ENCODE measurements around the gene FGFR3. TPM values are rescaled to one million over a fixed set of nuclear protein-coding genes. Genes with fewer than 3 reads are reported as not detected.

The FGFR3 gene
- total and polyA plus RNA-seq, 10 of the 15 experiments (the other 5 are each of a cell fraction or from before 2014, with no cell fraction given): 0.05 to 0.33 (median 0.18) TPM; not detected in 6

DNA sequence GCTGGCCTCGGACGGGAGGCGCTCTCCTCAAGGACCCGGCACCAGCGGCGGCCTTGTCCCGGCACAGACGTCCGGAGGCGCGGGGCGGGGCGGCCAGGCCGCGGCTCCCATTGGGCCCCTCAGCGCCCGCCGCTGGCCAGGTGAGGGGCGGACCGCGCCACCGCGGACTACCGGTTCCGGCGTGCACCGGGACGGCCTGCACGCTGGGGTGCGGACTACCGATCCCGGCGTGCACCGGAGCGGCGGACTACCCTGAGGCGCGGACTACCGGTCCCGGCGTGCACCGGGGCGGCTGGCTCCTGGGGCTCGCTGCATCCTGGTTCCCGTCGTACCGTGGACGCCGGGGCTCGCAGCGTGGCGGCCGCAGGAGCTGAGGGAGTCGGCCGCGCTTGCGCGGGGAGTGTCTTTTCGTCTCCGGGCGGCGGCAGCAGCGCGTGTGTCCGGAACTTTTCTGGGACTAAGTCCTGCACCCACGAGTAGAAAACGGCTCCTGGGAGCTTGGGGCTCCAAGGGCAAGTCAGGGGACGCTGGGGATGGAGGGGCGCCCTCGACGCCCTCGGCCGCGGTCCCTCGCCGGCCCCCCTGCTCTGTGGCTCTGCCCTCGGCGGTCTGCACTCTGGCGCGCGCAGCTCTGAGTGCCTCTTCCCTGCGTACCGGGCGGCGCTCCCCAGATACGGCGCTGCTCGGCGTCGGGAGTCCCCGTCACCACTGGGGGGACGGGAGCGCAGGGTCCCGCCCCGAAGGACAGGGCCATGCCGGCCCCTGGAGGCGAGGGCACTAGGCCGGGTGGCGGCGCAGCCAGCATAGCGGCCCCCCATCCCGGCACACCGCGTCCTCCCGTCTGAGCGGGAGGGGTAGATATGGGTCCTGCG lies 63.2 kb downstream of the FGFR3 start, which contains the start of gene LETM1 (continued):
- TF ChIP-seq CREB1 (IDR thresholded peaks at IDR 0.05; ENCODE audit: low read depth) (peak; percentile 76), EGR1 (IDR thresholded peaks at IDR 0.05; ENCODE audit: borderline replicate concordance in 1 of 2, low read depth in 2 of 2, low read length in 2 of 2) (no peak), STAT1 (conservative IDR thresholded peaks at IDR 0.05) (no peak), CHD1 (IDR thresholded peaks at IDR 0.05; ENCODE audit: low read depth, low read length) (no peak), IKZF1 (conservative IDR thresholded peaks at IDR 0.05) (peak; percentile 100), KAT2A (conservative IDR thresholded peaks at IDR 0.05; ENCODE audit: control insufficient read depth, low read depth, low read length) (no peak), BCL11A (IDR thresholded peaks at IDR 0.05; ENCODE audit: low read depth, low read length) (no peak), CBX5 (IDR thresholded peaks at IDR 0.05; ENCODE audit: low read depth) (no peak)
- TF ChIP-seq, protein P1, sequence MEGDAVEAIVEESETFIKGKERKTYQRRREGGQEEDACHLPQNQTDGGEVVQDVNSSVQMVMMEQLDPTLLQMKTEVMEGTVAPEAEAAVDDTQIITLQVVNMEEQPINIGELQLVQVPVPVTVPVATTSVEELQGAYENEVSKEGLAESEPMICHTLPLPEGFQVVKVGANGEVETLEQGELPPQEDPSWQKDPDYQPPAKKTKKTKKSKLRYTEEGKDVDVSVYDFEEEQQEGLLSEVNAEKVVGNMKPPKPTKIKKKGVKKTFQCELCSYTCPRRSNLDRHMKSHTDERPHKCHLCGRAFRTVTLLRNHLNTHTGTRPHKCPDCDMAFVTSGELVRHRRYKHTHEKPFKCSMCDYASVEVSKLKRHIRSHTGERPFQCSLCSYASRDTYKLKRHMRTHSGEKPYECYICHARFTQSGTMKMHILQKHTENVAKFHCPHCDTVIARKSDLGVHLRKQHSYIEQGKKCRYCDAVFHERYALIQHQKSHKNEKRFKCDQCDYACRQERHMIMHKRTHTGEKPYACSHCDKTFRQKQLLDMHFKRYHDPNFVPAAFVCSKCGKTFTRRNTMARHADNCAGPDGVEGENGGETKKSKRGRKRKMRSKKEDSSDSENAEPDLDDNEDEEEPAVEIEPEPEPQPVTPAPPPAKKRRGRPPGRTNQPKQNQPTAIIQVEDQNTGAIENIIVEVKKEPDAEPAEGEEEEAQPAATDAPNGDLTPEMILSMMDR (IDR thresholded peaks at IDR 0.05 in 2 of 3, conservative IDR thresholded peaks at IDR 0.05 in 1 of 3; ENCODE audit: control insufficient read depth in 2 of 3, extremely low read depth in 1 of 3, insufficient read depth in 1 of 3, low read depth in 3 of 3, low read length in 3 of 3): peak in 1 of 3 experiments; percentile 29; a peak in 1 of 6 replicates
- TF ChIP-seq, protein P2, sequence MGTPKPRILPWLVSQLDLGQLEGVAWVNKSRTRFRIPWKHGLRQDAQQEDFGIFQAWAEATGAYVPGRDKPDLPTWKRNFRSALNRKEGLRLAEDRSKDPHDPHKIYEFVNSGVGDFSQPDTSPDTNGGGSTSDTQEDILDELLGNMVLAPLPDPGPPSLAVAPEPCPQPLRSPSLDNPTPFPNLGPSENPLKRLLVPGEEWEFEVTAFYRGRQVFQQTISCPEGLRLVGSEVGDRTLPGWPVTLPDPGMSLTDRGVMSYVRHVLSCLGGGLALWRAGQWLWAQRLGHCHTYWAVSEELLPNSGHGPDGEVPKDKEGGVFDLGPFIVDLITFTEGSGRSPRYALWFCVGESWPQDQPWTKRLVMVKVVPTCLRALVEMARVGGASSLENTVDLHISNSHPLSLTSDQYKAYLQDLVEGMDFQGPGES (IDR thresholded peaks at IDR 0.05): peak; percentile 62
